ENCODE measurements around the gene ACTR10. TPM values are rescaled to one million over a fixed set of nuclear protein-coding genes. Genes with fewer than 3 reads are reported as not detected.

ACTR10 gene
- total RNA-seq, 2 experiments from 2014 or later: 42.5 to 60.4 TPM

Small RNAs within 50 kb of the gene (small RNA-seq; reads per million reads assigned to genes)
- not detected for gene RN7SL598P

Other genes starting within 250 kb of the ACTR10 start
- 0.25 and 0.67 TPM in 2 replicates for gene ARMH4, start 47.9 kb upstream of the ACTR10 start, total RNA-seq (2014; rRNA removed; shearing (Covaris generic))
- gene ARMH4, start 47.9 kb upstream of the ACTR10 start, total RNA-seq (2022): not detected in 2 replicates
- gene PSMA3, start 44.7 kb downstream of the ACTR10 start, total RNA-seq (2014; rRNA removed; shearing (Covaris generic)): 88.9 and 89.1 TPM in 2 replicates
- gene PSMA3, start 44.7 kb downstream of the ACTR10 start, total RNA-seq (2022): 171 and 206 TPM in 2 replicates
- gene ARID4A, start 98.4 kb downstream of the ACTR10 start, total RNA-seq (2014; rRNA removed; shearing (Covaris generic)): 10.3 and 29.6 TPM in 2 replicates
- 38.2 and 39.3 TPM in 2 replicates for gene ARID4A, start 98.4 kb downstream of the ACTR10 start, total RNA-seq (2022)
- gene TOMM20L, start 195.8 kb downstream of the ACTR10 start, total RNA-seq (2014; rRNA removed; shearing (Covaris generic)): not detected in 2 replicates
- not detected in 2 replicates for gene TOMM20L, start 195.8 kb downstream of the ACTR10 start, total RNA-seq (2022)
- 33.0 and 37.2 TPM in 2 replicates for gene TIMM9, start 227.4 kb downstream of the ACTR10 start, total RNA-seq (2014; rRNA removed; shearing (Covaris generic))
- gene TIMM9, start 227.4 kb downstream of the ACTR10 start, total RNA-seq (2022): 60.3 and 60.6 TPM in 2 replicates
- gene KIAA0586, start 227.6 kb downstream of the ACTR10 start, total RNA-seq (2014; rRNA removed; shearing (Covaris generic)): 20.5 and 20.8 TPM in 2 replicates
- 40.9 and 41.7 TPM in 2 replicates for gene KIAA0586, start 227.6 kb downstream of the ACTR10 start, total RNA-seq (2022)

Data from OCI-LY7 (cell line).